Measurements from ENCODE around the gene USP32. TPM values are rescaled to one million over a fixed set of nuclear protein-coding genes. Genes with fewer than 3 reads are reported as not detected.

The USP32 gene
- total and polyA plus RNA-seq, 2 of the 8 experiments (the other 6 are each of a cell fraction or from before 2014, with no cell fraction given) = 29.6 to 112 TPM

DNA sequence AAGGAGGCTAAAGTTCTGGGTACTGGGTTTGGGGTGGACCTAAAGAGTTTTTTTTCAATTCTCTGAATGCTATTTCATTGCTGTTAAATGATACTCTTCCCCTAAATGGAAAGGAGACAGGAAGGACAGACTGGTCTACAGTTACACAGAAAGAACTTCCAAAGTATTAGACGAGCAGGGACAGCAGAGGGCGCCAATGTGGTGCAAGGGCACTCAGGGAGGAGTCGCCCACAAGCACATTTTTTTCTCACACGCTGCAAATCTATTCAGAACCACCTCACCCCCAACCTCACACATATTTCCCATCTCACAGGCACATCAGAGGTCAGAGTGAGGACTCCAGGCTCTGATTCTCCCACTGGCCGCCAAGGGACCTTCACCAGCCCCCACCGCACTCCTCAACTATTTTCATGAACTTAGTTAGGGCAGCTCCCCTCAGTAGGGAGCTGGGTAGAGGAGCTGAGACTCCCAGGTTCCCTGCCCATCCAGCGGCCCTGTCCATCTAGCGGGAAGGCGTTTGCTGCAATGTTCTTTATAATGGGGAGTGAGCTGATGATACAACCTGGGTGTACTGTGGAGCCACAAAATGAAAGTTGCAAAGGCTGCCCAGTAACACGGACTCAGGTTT lies 248.9 kb downstream of the USP32 start (continued):
- TF ChIP-seq GABPA (IDR thresholded peaks at IDR 0.05; ENCODE audit: borderline replicate concordance, insufficient read depth, low read length) = 0 out of 2 replicates have a peak, but pooled peaks have one; percentile 33
